ENCODE results near the gene SSC5D.
"Not testable (repeated sequence)": the region's sequence is repeated elsewhere in the genome, so short reads cannot be mapped to it uniquely, and the experiment has no call there.

The SSC5D gene

DNA sequence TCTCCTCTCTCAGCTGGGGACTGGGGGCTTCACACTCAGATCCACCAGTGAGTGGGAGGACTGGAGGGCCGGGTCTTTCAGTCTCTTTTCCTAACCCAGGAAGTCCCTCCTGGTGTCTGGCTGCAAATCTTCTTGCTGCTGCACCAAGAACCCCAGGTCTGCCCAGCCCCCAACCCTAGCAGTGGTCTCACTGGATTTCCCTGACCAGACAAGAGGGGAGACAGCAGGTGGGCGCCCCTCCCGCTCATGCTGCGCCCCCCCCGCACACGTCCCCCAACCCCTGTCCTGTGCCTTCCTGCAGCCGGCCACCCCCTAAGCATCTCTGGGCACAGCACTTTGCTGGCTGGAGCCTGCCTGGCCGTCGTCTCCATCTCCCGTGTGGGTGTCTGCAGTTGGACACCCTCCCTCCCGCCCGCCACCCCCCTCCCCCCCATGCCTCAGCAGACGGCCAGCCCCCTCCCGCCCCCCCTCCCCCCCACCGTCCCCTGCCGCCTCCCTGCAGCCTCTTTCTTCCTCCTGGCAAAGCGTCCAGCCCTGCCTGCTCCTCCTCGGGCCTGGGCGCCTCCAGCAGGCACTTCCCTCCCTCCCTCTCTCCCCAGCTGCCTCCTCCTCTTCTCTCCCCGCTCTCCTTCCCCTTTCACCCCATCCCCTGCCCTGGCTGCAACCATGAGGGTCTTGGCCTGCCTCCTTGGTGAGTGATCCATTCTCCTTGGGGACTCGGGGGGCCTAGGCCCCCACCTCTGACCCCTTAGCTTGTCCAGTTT, at the start of gene SSC5D:
Gene SSC5D (plus strand): TSS at position 513 of the 764 bp plus-strand sequence. CDS start 154 bp downstream, at position 667.
- no peak for DNase-seq

DNA sequence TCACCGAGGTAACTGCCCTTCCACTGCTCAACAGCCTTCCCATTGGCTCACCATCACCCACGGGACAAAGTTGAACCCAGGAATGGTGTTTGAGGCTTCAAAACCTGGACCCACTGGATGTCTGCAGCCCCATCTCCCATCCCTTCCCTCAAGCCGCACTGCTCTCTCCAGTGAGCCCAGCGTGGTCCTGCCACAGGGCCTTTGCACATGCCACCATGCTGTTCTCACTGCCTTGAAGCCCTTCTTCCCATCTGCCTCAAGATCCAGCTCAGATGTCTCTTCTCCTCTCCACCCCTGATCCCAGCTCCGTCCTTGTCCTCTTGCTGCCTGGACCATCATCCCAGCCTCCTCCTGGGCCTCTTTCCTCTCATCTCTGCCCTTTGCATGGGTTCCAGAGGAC, 49.2 kb upstream of the SSC5D start:
- no peak for DNase-seq

DNA sequence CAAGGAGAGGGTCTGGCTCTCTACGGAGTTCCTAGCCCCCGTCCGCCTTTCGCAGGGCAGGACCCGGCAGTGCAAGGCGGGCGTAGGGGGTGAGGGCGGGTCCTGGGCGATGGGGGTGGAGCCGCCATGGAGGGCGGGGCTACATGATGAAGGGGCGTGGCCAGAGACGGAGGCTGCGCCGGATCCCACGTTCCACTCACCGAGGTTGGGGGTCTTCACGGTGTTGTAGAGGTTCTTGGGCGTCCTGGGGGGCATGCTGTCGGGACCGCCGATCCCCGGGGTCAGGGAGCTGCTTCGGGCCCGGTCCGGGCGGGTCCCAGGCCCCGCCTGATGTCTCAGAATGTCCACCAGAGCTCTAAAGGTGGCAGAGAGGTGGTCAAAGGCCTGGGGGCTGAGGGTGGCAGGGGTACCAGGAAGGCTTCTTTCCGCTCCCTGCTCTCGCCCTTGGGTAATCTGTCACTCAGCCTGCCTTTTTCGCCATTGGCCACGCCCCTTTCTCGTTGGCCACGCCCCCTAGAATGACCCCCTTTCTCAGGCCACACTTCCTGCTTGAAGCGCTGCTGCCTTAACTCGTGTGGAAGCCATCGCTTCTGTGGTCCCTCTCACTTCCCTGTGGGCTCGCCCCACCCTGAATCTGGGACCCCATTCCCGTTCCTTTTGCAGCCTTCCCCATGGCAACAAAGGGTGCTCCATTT, 47.7 kb upstream of the SSC5D start:
- no peak for DNase-seq

DNA sequence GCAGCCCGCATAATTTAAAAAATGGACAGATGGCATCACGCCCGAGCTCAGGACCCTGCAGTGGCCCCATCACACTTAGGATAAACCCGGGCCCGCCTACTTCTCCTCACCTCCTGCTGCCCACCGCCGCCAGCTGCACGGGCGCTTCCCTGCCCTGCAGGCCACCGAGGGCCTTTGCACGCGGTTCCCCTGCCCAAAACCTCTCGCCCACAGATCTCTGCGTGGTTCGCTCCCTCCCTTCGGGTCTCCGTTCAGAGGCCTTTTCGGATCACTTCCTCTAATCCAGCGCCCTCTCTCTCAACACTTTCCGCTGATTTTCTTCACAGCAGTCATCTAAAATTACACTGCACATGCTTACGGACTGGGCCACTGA, 46.9 kb upstream of the SSC5D start:
- no peak for DNase-seq

DNA sequence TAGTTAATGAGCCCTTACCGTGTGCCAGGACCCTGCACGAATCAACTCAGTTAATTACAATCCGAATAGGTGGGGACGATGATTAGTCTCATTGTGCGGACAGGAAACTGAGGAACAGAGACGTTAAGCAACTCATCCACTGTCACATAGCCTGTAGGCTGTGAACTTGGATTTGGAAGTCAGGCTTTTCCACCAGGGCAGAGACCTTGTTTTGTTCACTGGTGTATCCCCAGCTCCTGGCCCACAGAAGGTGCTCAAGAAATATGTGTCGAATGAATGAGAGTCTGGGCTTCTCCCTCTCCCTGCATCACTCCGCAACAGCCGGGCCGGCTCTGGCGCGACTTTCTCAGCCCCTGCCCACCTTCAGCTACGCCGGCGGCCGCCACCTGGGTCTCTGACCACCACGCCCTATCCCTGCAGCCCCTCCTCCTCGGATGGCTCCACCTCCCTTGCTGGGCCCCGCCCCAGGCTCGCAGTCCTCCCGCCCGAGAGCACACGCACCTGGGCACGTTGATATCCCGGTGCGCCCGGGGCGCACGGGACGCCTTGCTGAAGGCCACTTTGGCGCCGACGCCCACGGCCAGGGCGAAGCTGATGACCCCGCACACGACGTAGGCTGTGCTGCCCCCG, 46.4 kb upstream of the SSC5D start:
- DNase-seq, result no peak

DNA sequence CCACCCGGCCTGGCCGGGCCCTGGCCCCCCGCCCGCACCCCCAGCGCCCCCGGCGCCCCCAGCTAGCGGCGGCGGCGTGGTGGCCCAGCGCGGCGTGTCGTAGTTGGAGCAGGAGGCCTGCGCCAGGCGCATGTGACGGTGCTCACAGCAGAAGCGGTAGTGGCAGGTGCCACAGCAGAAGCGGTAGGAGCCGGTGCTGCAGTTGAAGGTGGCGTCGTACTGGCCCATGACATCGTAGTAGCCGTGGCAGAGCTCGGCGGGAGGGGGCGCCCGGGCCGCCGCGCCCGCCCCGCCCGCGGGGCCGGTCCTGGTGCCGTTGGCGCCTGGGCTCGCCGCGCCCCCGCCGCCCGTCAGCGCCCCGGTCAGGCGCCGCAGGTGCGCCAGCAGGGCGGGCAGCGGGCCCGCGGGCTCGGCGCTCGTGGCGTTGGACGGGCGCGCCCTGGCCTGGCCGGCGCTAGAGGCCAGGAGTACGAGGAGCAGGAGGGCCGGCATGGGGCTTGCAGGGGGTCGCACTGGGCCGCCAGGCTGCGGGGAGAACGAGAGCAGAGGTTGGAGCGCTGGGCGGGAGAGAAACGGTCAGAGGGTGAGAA, 45.8 kb upstream of the SSC5D start:
- DNase-seq, result no peak

DNA sequence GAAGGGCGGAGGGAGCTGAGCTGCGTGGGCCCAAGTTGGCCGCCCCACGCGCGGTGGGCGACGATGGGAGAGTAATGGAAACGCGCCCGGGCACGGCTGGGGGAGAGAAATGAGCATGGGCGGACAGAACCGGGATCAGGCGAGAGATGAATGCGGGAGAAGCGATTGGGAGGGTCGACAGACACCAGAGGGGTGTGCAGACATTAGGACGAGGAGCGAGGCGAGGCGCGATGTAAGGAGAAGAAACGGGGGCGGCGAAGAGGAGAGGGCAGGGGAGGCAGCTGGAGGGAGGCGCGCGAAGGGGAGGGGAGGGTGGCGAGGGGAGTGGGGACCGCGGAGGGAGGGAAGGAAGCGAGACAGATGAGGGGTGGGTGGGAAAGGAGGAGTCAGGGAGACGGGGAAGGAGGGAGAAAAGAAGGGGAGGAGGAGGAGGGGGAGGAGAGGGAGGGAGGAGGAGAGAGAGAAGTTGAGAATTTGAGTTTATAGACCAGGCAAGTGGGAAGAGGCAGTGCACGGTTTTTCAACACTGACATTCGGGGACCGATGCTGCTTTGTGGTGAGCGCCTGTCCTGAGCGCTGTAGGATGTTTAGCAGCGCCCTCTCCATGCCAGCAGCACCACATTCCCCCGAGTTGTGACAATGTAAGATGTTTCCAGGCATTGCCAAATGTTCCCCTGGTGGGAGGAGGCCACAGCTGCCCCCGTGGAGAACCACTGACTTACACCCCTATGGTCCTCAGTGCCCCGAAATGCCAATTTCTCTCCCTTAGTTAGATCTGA, 45.0 kb upstream of the SSC5D start, which contains the start of gene SHISA7:
Gene SHISA7 (minus strand): TSS at position 256 of the 779 bp plus-strand sequence. CDS start 437 bp downstream, outside the sequence.
- DNase-seq, result peak; percentile 63

DNA sequence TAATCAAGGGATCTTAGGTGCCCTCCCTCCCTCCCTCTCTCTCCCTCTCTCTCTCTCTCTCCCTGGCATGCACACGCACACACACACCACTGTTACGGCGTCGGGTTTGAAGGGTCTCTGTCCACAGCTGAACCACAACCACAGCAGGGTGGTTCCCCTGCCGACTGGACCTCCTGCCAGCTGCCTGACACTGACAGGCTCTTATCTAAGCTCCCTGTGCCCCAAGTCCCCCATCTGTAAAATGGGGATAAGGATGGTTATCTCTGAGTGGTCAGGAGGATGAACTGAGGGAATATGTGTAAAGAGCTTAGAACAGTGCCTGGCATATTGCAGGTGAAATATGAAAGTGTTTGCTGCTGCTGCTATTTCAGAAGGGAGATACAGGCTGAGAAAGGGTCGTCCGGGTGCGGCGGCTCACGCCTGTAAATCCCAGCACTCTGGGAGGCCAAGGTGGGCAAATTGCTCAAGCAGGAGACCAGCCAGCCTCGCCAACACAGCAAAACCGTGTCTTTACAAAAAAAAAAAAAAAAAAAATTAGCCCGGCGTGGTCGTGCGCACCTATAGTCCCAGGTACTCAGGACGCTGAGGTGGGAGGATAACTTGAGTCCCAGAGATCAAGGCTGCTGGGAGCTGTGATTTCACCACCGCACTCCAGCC, 44.3 kb upstream of the SSC5D start:
- no peak for DNase-seq

DNA sequence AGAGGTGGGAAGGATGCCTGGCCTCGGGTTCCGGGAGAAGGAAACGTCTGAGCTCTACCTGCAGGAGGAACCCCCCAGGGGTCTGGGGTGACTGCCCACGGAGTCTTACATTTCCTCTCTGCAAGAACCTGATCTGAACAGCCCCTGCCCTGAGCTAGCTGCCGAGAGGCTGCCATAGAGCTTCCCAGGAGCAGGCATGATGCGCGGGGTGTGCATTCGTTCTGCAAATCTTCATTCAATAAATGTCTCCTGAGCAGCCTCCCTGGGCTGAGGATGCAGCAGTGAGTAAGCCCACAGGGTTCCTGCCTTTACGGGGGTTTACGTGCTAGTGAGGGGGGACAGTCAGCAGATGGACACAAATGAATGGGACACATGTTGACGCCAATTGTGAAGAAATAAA, 43.6 kb upstream of the SSC5D start:
- DNase-seq, result no peak

DNA sequence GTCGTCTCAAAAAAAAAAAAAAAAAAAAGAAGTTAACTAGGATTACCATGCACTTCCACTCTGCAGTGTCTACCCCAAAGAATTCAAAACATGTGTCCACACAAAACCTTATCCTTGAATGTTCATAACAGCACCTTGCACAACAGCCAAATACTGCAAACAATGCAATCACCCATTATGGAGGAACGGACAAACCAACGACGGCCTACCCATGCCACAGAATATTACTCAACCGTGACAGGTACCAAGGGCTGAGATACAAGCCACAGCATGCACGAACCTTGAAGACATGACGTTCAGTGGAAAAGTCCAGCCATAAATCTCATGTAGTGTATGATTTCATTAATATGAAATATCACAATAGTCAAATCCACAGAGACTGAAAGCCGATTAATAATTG, 42.2 kb upstream of the SSC5D start:
- DNase-seq, result no peak

DNA sequence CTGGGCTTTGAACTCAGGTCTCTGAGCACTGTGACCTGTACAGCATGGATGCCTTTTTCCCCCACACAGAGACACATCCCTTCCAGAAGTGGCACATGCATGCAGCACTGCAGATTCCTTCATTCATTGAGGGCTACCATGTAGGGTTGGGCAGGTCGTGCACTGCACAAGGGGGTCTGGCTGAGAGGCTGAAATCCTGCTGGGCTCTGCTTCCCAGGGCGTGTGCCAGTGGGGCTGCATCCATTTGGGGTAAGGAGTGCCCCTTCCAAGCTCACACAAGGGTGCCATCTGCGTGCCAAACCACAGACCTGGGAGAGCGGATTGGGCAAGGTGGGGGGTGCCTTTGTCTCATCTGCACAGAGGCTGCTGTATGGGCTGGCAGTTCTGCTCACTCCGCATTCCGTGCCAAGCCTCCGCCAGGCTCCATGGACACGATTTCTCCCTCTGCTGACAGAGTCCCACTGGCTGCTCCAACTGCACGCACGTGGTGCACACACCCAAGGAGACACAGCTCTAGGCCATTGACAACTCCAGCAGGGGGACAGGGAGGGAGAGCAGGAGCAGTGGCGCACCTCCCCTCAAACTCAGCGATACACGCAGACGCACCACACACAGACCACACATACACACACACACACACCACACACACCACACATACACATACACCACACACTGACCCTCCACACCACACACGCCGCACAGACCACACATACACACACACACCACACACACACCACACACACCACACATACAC, 40.6 kb upstream of the SSC5D start:
- peak; percentile 44 for DNase-seq

DNA sequence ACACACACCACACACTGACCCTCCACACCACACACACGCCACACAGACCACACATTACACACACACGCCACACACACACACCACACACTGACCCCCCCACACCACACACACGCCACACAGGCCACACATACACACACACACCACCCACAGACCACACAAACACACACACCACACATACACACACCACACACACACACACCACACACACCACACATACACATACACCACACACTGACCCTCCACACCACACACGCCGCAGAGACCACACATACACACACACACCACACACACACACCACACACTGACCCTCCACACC, 40.1 kb upstream of the SSC5D start:
- not testable (repeated sequence) for DNase-seq

DNA sequence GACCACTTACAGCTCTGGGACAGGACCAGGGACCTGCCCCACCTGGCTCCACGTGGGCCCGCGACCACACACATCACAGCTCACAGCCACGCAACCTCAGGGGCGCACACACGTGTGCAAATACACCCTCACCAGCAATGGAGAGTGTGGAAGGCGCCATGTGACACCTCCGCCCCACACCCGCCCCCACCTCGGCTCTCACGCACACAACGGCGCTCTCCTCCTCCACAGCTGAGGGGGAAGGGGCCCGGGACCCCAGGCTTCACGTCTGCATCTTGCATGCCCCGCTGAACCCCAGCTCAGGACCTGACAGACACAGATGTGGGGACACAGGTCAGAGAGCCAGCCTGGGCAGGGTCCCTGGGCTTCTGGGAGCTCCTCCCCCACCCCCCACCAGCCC, 38.8 kb upstream of the SSC5D start:
- no peak for DNase-seq

DNA sequence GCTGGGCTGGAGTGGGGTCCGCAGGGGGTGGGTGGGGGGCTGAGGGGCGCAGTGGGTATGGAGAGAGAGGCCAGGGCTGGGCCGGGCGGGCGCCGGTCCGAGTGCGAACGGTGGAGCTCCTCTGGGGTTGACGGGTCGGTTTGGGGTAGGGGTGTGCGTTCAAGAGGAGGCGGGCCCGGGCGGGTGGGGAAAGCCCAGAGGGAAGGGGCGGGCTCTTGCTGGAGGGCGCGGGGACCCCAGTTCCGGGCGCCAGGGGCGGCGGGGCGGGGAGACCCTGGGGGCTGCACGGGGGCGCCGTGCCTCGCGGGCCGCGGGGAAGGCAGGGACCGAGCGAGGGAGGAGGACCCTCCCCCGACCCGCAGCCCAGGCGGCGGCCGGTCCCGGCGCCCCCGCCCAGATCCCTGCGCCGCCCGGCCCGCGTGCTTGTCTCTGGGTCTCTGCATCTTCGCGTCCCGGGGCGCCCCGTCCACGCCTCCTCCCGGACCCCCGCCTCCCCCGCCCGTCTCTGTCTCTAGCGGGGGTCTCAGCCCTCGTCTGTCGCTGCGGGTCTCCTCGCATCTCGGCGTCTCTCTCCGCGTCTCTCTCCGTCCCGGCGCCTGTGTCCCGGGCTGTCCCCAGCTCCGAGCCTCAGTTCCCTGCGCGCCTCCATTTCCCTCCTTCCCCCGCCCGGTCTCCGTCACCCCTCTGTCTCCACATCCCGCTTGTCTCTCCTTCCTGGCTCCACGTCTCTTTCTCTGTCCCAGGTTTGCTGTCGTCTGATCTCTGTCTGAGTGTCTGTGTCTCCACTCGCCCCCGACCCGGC, 36.9 kb upstream of the SSC5D start:
- DNase-seq, result no peak

DNA sequence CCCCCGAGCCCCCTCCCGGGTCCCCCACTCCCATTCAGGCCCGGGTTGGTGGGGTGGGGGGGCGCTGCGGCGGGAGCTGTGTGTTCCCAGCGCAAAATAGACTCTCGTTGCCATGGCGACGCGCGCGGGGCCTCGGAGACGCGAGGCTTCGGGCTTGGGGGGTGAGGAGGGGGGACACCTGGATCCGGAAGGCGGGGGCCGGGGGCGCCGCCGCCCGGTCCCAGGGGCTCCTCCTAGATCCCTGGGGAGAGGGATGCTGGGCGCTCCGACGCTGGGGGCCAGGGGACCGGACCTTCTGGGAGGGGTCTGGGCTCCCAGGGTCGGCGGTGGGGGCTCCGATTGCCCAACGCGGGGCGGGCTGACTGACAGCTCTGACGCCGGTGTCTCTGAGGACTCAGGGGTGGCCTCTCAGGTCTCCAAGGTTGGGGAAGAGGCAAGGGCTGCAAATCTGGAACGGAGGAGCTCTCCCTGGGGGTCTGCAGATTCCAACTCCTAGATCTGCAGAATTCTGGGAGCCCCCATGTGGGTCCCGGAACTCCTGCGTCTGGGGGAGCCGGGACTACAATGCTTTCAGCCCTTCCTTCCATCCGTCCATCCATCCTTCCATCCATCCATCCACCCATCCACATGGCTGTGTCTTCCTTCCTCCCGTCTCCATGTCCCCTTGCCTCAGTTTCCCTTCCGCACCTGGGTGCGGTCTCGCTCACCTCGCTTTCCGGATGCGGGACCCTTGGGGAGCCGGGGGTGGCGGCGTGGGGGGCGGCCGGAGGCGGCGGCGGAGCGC, 36.1 kb upstream of the SSC5D start:
- peak; percentile 34 for DNase-seq

DNA sequence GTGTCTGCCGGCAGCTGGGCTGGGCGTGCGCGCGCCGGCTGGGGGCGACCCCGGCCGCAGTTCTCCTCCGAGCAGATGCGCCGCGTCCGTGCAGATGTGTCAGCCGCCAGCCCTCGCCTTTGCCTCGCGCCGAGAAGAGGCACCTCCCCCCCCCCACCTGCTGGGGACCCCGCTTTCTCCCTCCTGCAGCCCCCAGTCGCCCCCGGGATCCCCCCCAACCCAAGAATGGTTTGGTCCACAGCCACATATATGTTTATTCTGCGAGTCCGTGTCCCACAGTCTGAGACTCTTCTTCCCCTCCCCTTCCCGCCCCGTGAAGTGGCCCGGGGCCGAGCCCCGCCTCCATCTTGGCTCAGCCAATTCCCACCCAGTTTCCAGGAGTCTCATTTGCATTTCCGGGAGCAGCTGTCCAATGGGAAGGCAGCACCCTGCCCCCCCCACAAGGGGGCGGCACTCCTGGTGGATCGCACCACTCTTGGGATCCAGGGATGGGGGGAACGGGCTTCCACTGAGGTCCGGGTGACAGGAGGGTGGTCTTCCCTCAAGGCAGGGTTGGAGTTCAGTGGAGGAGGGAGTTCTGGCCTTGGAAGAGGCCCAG, 35.4 kb upstream of the SSC5D start:
- DNase-seq, result peak; percentile 96

DNA sequence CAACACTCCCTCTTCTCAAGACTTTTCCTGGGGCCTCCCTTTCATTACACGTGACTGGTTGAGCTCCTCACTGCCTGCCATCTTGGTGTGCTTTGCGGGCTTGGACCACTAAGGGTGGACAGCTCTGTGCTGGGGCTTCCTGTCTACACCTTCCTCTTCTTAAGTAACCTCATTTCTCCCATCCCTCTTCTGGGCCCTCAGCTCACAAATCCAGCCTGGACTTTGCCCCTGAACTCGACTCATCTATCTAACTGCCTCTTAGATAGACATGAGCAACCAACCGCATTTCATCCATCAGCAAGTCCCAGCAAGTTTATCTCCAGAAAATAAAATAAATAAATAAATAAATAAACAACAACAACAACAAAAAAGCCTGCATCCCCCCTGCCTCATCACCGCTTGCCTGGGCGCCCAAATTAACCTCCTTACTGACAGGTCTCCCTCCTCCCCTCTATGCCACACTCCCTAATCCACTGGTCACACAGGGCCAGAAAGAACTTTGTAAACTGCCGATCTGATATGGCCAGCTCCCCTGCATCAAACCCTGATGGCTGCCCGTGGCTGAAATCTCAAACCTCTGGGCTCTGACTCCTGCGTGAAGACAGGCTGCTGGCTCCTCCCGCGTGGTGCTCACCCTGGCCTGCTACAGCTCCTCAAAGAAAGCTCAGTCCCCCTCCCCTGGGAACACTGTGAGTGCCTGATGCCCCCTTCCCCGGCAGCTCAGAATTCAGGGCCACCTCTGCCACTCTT, 34.5 kb upstream of the SSC5D start:
- DNase-seq, result no peak

DNA sequence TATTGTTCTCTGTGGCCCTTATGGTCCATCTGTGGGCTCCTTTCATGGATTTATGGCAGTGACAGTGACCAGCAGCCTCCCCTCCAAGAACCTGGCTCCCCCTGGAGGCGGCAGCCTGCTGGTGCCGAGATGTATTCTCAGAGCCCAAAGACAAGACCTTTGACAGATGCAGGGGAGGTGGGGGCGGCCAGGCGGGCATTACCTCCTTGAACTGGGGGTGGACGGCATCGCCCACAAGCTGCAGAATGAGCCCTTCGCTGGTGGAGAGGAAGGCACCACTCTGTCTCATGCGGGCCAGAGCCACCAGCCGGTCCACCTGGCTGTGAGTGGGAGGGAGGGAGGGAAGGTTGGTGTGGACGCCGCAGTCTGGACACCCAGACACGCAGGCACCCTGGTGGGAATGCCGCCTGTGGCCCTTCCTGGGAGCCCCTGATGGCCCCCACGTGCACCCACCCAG, 33.4 kb upstream of the SSC5D start:
- DNase-seq, result peak; percentile 40

Data from midbrain (tissue), 1 donor.